Stimulated activated CD8-positive, alpha-beta memory T cell treated with anti-CD3 and anti-CD28 coated beads, Interleukin-7, amount 100 ng/mL, for 1 hour (primary cell): ENCODE measurements around the gene PDE1C.
"Not testable (repeated sequence)": the region's sequence is repeated elsewhere in the genome, so short reads cannot be mapped to it uniquely, and the experiment has no call there.

Experiments
- DNase-seq, 2 donors: peaks; one replicate each; pipeline ENCODE4 v3.0.0-alpha.2; 2020; ENCODE audit warnings: low read depth in 2 of 2

The PDE1C gene

GRCh38 chr7:32070406-32071360, at the start of gene PDE1C:
Gene PDE1C, minus strand, starts transcription at chr7:32070407.
- DNase-seq: no peak

- no peak for DNase-seq
These were observed 49.6 kb upstream of the PDE1C start for GRCh38 chr7:32119790-32120196.

- DNase-seq: no peak
These were observed 47.6 kb upstream of the PDE1C start for GRCh38 chr7:32117837-32118236.

GRCh38 chr7:32116436-32116835, 46.2 kb upstream of the PDE1C start:
- DNase-seq: no peak

- no peak for DNase-seq
These were observed 45.6 kb upstream of the PDE1C start for GRCh38 chr7:32115831-32116230.

GRCh38 chr7:32108651-32109050, 38.4 kb upstream of the PDE1C start:
- DNase-seq: no peak

GRCh38 chr7:32104766-32105165, 34.6 kb upstream of the PDE1C start:
- DNase-seq: no peak

GRCh38 chr7:32103361-32103760, 33.2 kb upstream of the PDE1C start:
- DNase-seq: no peak

GRCh38 chr7:32102432-32102873, 32.2 kb upstream of the PDE1C start:
- DNase-seq: no peak

- DNase-seq: no peak
These were observed 30.2 kb upstream of the PDE1C start for GRCh38 chr7:32100407-32100907.

GRCh38 chr7:32094516-32094915, 24.3 kb upstream of the PDE1C start:
- no peak for DNase-seq

- no peak for DNase-seq
These were observed 23.5 kb upstream of the PDE1C start for GRCh38 chr7:32093415-32094408.

- no peak for DNase-seq
These were observed 22.1 kb upstream of the PDE1C start for GRCh38 chr7:32092346-32092745.

- DNase-seq: no peak
These were observed 21.5 kb upstream of the PDE1C start for GRCh38 chr7:32091608-32092210.

GRCh38 chr7:32089678-32090077, 19.5 kb upstream of the PDE1C start:
- DNase-seq: no peak

- no peak for DNase-seq
These were observed 19.0 kb upstream of the PDE1C start for GRCh38 chr7:32089256-32089655.

- no peak for DNase-seq
These were observed 18.3 kb upstream of the PDE1C start for GRCh38 chr7:32088451-32088881.

- DNase-seq: no peak
These were observed 9.3 kb upstream of the PDE1C start for GRCh38 chr7:32079510-32079909.

- DNase-seq: no peak
These were observed 8.6 kb upstream of the PDE1C start for GRCh38 chr7:32078824-32079223.

GRCh38 chr7:32077806-32078205, 7.6 kb upstream of the PDE1C start:
- no peak for DNase-seq

- not testable (repeated sequence) for DNase-seq
These were observed 6.6 kb upstream of the PDE1C start for GRCh38 chr7:32076802-32077201.

- DNase-seq: no peak
These were observed 5.4 kb upstream of the PDE1C start for GRCh38 chr7:32075612-32076011.
